ENCODE results near the gene CNOT4. TPM values are rescaled to one million over a fixed set of nuclear protein-coding genes. Genes with fewer than 3 reads are reported as not detected.
"Not testable (repeated sequence)": the region's sequence is repeated elsewhere in the genome, so short reads cannot be mapped to it uniquely, and the experiment has no call there.

CNOT4 gene
- total RNA-seq, 2 donors from 2014 or later, result 25.6 to 32.9 TPM

DNA sequence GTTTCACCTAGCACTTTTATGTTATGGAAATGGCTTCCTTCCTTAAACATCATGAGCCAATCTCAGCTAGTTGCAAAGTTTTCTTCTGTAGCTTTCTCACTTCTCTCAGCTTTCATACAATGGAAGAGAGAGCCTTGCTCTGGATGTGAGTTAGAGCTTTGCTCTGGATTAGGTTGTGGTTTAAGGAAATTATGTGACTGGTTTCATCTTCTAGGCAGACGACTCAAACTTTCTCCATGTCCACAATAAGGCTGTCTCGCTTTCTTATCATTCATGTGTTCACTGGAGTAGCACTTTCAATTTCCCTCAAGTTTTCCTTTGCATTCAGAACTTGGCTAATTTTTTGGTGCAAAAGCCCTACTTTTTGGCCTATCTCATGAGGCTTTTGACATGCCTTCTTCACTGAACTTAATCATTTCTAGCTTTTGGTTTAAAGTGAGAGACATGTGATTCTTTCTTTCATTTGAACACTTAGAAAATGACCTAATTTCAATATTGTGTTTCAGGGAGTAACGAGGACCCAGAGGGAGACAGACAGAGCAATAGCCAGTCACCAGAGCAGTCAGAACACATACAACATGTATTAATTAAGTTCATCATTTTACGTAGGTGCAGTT lies 49.8 kb downstream of the CNOT4 start:
- Mint-ChIP-seq H3K4me1 (ENCODE audit: low read depth in 2 of 2) (peaks cover 34 to 57% of the 10 kb centered on the region in 2 donors), H3K9me3 (no peaks in the 10 kb centered on the region), H3K27ac (peak overlapping the region in 1 of 2 donors; percentile 52), H3K4me3 (peak overlapping the region; percentile 73), H3K27me3 (no peaks in the 10 kb centered on the region), H3K36me3 (no peaks in the 10 kb centered on the region)
- no peak for DNase-seq (ENCODE audit: low spot score)
- peak in 1 of 2 donors; percentile 85 for ATAC-seq

DNA sequence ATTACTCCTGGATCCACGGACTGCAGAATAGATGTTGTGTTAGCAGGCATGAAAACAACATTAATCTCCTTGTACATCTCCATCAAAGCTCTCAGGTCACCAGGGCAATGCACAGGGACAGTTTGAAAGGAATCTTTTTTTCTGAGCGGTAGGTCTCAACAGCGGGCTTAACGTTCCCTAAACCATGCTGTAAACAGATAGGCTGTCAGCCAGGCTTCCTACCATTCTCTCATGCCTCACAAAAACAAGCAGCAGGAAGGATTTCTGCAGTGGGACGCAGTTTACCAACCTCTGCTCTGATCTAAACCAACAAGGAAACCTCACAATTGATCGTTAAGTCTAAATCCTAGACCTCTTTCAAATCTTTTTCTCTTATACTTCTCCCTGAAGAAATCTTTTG lies 50.8 kb downstream of the CNOT4 start:
- ATAC-seq, result no peak
- H3K27ac Mint-ChIP-seq, result no peak overlapping the region

DNA sequence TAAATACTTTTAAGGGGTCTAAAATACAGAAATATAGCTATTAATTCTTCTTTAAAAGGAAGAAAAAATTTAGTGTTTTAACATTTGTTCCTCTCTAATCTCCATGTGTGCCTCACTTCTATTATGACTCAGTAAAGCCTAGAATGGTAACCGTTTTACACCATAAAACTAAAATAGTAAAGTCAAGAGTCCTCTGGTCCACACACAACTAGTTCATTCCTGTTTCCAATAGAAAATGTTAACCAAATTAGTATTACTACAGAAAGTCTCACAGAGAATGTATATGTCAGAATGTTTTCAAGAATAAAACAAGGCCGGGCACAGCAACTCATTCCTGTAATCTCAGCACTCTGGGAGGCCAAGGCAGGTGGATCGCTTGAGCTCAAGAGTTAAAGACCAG lies 55.8 kb downstream of the CNOT4 start:
- Mint-ChIP-seq H3K36me3 (no peaks in the 10 kb centered on the region), H3K9me3 (no peaks in the 10 kb centered on the region), H3K4me3 (no peak overlapping the region), H3K27ac (no peak overlapping the region), H3K4me1 (ENCODE audit: low read depth in 2 of 2) (peaks cover 33 to 36% of the 10 kb centered on the region in 2 donors), H3K27me3 (no peaks in the 10 kb centered on the region)
- ATAC-seq (peak in 1 of 2 donors; percentile 82), DNase-seq (ENCODE audit: low spot score) (no peak)

More for the DNA sequence above, 50.8 kb downstream of the CNOT4 start:
- Mint-ChIP-seq H3K4me1 (ENCODE audit: low read depth in 2 of 2) (peaks cover 34 to 60% of the 10 kb centered on the region in 2 donors), H3K9me3 (no peaks in the 10 kb centered on the region), H3K36me3 (no peaks in the 10 kb centered on the region), H3K4me3 (peak overlapping the region; percentile 9), H3K27me3 (no peaks in the 10 kb centered on the region)
- DNase-seq (ENCODE audit: low spot score), result no peak

DNA sequence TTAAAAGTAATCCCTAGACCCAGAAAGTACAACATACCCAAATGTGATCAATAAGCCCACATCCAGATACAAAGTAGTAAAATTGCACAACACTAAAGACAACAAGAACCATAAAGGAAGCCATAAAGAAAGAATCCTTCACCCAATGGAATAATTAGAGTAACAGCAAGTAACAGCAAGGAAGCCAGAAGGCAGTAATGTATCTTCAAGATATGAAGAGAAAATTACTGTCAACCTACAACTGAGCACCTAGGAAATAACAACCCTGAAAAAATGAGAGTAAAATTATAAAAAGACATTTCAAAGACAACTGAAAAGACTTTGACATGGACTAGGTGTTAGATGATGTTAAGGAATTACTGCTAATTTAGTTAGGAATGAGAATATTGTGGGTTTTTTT lies 60.5 kb downstream of the CNOT4 start:
- Mint-ChIP-seq H3K36me3 (no peaks in the 10 kb centered on the region), H3K27ac (no peak overlapping the region), H3K9me3 (no peaks in the 10 kb centered on the region), H3K4me3 (no peak overlapping the region), H3K4me1 (ENCODE audit: low read depth in 2 of 2) (peaks cover 31 to 33% of the 10 kb centered on the region in 2 donors), H3K27me3 (no peaks in the 10 kb centered on the region)
- ATAC-seq (no peak), DNase-seq (ENCODE audit: low spot score) (no peak)

GRCh38 chr7:135448753-135449152 lies 61.1 kb downstream of the CNOT4 start:
- Mint-ChIP-seq H3K27me3 (no peaks in the 10 kb centered on the region), H3K36me3 (no peaks in the 10 kb centered on the region), H3K9me3 (no peaks in the 10 kb centered on the region), H3K4me3 (no peak overlapping the region), H3K27ac (no peak overlapping the region), H3K4me1 (ENCODE audit: low read depth in 2 of 2) (peaks cover 31 to 33% of the 10 kb centered on the region in 2 donors)
- no peak for ATAC-seq
- DNase-seq (ENCODE audit: low spot score), result no peak

DNA sequence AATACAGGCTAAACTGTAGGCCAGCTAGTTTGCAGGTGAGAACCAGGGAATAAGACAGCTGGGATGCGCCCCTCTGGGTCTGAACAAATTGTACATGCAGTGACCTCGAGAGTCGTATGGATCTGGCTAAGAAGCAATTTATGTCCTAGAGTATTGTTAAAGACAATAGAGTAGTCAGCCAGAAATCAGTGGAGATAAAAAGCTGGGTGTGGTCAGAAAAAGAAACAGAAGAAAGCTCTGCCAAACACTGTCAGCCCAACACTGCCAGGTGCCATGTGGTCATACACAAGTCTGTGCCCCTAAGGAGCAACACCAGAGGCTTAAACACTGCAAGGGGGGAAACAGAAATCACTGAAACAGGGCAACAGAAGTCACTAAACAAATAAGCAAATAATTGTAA lies 62.2 kb downstream of the CNOT4 start:
- DNase-seq (ENCODE audit: low spot score) (no peak), ATAC-seq (no peak)
- Mint-ChIP-seq H3K27ac (no peak overlapping the region), H3K27me3 (no peaks in the 10 kb centered on the region), H3K4me1 (ENCODE audit: low read depth in 2 of 2) (peaks cover 26 to 30% of the 10 kb centered on the region in 2 donors), H3K36me3 (no peaks in the 10 kb centered on the region), H3K9me3 (no peaks in the 10 kb centered on the region), H3K4me3 (no peak overlapping the region)

GRCh38 chr7:135445690-135446089 lies 64.2 kb downstream of the CNOT4 start:
- H3K36me3 Mint-ChIP-seq, result no peaks in the 10 kb centered on the region
- DNase-seq (ENCODE audit: low spot score) (no peak), ATAC-seq (no peak)
- no peak overlapping the region for H3K4me3 Mint-ChIP-seq
- no peaks in the 10 kb centered on the region for H3K27me3 Mint-ChIP-seq
- H3K9me3 Mint-ChIP-seq, result no peaks in the 10 kb centered on the region
- peaks cover 26 to 31% of the 10 kb centered on the region in 2 donors for H3K4me1 Mint-ChIP-seq (ENCODE audit: low read depth in 2 of 2)
- no peak overlapping the region for H3K27ac Mint-ChIP-seq

GRCh38 chr7:135445266-135445665 lies 64.6 kb downstream of the CNOT4 start:
- H3K27me3 Mint-ChIP-seq; H3K27ac Mint-ChIP-seq; H3K36me3 Mint-ChIP-seq; H3K9me3 Mint-ChIP-seq; DNase-seq (ENCODE audit: low spot score); ATAC-seq; H3K4me3 Mint-ChIP-seq: not testable (repeated sequence)
- peaks cover 23 to 31% of the 10 kb centered on the region in 2 donors for H3K4me1 Mint-ChIP-seq (ENCODE audit: low read depth in 2 of 2)

GRCh38 chr7:135441791-135442190 lies 68.1 kb downstream of the CNOT4 start:
- Mint-ChIP-seq H3K27ac (no peak overlapping the region), H3K4me3 (no peak overlapping the region), H3K4me1 (ENCODE audit: low read depth in 2 of 2) (peaks cover 5 to 6% of the 10 kb centered on the region in 2 donors), H3K27me3 (no peaks in the 10 kb centered on the region), H3K36me3 (no peaks in the 10 kb centered on the region), H3K9me3 (no peaks in the 10 kb centered on the region)
- ATAC-seq, result no peak
- DNase-seq (ENCODE audit: low spot score), result no peak

DNA sequence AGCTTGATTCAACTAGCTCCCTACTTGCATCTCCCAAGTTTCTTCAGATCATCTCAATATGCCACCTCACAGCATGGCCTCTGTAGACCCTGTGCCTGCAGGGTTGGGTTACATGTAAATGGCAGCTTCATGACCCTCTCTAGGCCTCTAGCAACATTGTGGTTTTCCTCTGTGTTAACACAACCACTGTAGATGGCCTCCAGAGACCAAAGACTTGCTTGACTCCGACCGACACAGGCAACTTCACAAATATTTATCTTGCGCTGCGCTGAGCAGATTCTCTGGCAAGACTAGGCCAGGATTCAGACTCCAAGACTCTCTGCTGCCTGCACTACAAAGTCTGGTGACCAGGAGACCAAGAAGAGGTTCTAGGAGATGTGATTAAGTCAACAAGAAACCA lies 75.9 kb downstream of the CNOT4 start:
- H3K4me1 Mint-ChIP-seq (ENCODE audit: low read depth in 2 of 2), result peaks cover 18 to 32% of the 10 kb centered on the region in 2 donors

GRCh38 chr7:135430626-135431025 lies 79.3 kb downstream of the CNOT4 start:
- H3K9me3 Mint-ChIP-seq, result no peaks in the 10 kb centered on the region
- H3K4me1 Mint-ChIP-seq (ENCODE audit: low read depth in 2 of 2), result peaks cover 32 to 45% of the 10 kb centered on the region in 2 donors
- H3K27ac Mint-ChIP-seq, result no peak overlapping the region
- peaks cover 7% of the 10 kb centered on the region for H3K36me3 Mint-ChIP-seq
- no peak overlapping the region for H3K4me3 Mint-ChIP-seq
- ATAC-seq (no peak), DNase-seq (ENCODE audit: low spot score) (no peak)
- no peaks in the 10 kb centered on the region for H3K27me3 Mint-ChIP-seq

More for the DNA sequence above, 75.9 kb downstream of the CNOT4 start:
- H3K27me3 Mint-ChIP-seq, result no peaks in the 10 kb centered on the region
- H3K9me3 Mint-ChIP-seq, result no peaks in the 10 kb centered on the region
- H3K27ac Mint-ChIP-seq, result no peak overlapping the region
- DNase-seq (ENCODE audit: low spot score) (no peak), ATAC-seq (no peak)
- peaks cover 10% of the 10 kb centered on the region for H3K36me3 Mint-ChIP-seq
- no peak overlapping the region for H3K4me3 Mint-ChIP-seq

GRCh38 chr7:135428879-135429278 lies 81.0 kb downstream of the CNOT4 start:
- Mint-ChIP-seq H3K27ac (no peak overlapping the region), H3K4me1 (ENCODE audit: low read depth in 2 of 2) (peaks cover 36 to 43% of the 10 kb centered on the region in 2 donors), H3K27me3 (no peaks in the 10 kb centered on the region), H3K4me3 (no peak overlapping the region), H3K9me3 (no peaks in the 10 kb centered on the region), H3K36me3 (no peaks in the 10 kb centered on the region)
- ATAC-seq (no peak), DNase-seq (ENCODE audit: low spot score) (no peak)

DNA sequence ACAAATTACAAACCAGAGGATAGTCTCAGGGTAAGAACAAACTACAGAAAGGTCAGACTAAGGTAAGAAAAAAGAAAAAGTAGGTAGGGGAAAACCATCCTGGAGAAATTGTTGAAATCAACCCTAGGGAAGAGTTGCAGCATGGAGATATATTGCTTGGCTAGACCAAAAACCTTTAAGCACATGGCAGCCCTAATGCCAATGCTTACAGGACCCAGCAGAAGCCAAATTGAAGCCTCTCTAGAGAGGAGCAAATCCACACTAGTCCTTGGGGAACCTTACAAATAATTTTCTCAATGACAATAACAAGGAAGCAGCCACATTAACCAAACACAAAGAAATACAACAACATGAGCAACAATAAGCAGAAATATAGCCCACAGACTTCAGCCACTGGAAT lies 81.9 kb downstream of the CNOT4 start:
- no peak for DNase-seq (ENCODE audit: low spot score)
- Mint-ChIP-seq H3K4me3 (no peak overlapping the region), H3K27ac (no peak overlapping the region), H3K4me1 (ENCODE audit: low read depth in 2 of 2) (peaks cover 44 to 45% of the 10 kb centered on the region in 2 donors), H3K9me3 (no peaks in the 10 kb centered on the region), H3K36me3 (no peaks in the 10 kb centered on the region), H3K27me3 (no peaks in the 10 kb centered on the region)
- ATAC-seq, result no peak

- Mint-ChIP-seq H3K36me3 (no peaks in the 10 kb centered on the region), H3K4me3 (no peak overlapping the region), H3K4me1 (ENCODE audit: low read depth in 2 of 2) (peaks cover 44 to 46% of the 10 kb centered on the region in 2 donors), H3K27ac (no peak overlapping the region), H3K9me3 (no peaks in the 10 kb centered on the region), H3K27me3 (no peaks in the 10 kb centered on the region)
- DNase-seq (ENCODE audit: low spot score), result no peak
- no peak for ATAC-seq
Measured at GRCh38 chr7:135427166-135427565, 82.7 kb downstream of the CNOT4 start.

- no peak for ATAC-seq
- Mint-ChIP-seq H3K36me3 (no peaks in the 10 kb centered on the region), H3K9me3 (no peaks in the 10 kb centered on the region), H3K4me3 (no peak overlapping the region), H3K27me3 (no peaks in the 10 kb centered on the region), H3K27ac (no peak overlapping the region), H3K4me1 (ENCODE audit: low read depth in 2 of 2) (peaks cover 45 to 48% of the 10 kb centered on the region in 2 donors)
- no peak for DNase-seq (ENCODE audit: low spot score)
Measured at GRCh38 chr7:135425036-135425435, 84.9 kb downstream of the CNOT4 start.

Measured in natural killer cell treated with Interleukin-12 subunit alpha and Interleukin-12 subunit beta and Interleukin-15 and Interleukin-18, amount 100 ng/mL, for 72 hours (primary cell).